Nephron (organoid): Measurements from ENCODE around the gene UBXN4.

Experiments used
- H3K27ac Mint-ChIP-seq, 3 experiments: 2 replicates each; pipeline ENCODE4 v1.8.0; 2020; ENCODE audit warnings: mixed read lengths in 3 of 3, mild to moderate bottlenecking in 2 of 3, moderate library complexity in 1 of 3
- H3K27me3 Mint-ChIP-seq: 2 replicates; pipeline ENCODE4 v1.8.0; 2021; ENCODE audit warnings: low read depth, mild to moderate bottlenecking, moderate library complexity, mixed read lengths
- H3K36me3 Mint-ChIP-seq: 2 replicates; pipeline ENCODE4 v1.8.0; 2020; ENCODE audit warnings: low read depth, mixed read lengths
- H3K4me1 Mint-ChIP-seq: 2 replicates; pipeline ENCODE4 v1.8.0; 2020; ENCODE audit warnings: mixed read lengths
- H3K4me3 Mint-ChIP-seq, 3 experiments: 2 replicates each; pipeline ENCODE4 v1.8.0; 2020; ENCODE audit warnings: mild to moderate bottlenecking in 3 of 3, mixed read lengths in 3 of 3, moderate library complexity in 2 of 3
- H3K9me3 Mint-ChIP-seq: 2 replicates; pipeline ENCODE4 v1.8.0; 2020; ENCODE audit warnings: mixed read lengths
- TF ChIP-seq, protein P1 (sequence below), 3 experiments: fragments of 200-600 bp; sonication (generic); IDR thresholded peaks; one replicate each; pipeline ENCODE4 v1.5.0; 2021; ENCODE audit warnings: antibody characterized with exemption in 3 of 3; ENCODE audit not compliant: unreplicated experiment in 3 of 3

Gene UBXN4

DNA sequence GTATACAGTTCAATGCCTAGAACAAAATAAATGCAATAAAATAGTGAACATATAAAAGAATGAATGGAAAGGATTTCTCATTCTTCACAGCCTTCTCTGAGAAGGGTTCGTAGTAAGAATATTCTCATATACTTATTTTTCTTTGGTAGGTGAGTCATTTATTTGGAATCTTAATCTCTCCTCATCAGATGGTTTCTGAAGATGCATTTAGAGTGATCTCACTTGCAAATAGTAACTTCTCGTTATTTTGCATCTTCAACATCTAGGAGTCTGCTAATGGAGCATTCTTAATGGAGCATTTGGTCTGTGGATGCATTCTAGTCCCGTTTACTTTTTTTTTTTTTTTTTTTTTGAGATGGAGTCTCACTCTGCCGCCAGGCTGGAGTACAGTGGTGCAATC lies 3.9 kb downstream of the UBXN4 start:
- H3K36me3 Mint-ChIP-seq, result peaks cover 52% of the 10 kb centered on the region
- H3K4me1 Mint-ChIP-seq, result peaks cover 15% of the 10 kb centered on the region
- H3K27ac Mint-ChIP-seq, result peak overlapping the region in 1 of 3 experiments; percentile 38
- no peaks in the 10 kb centered on the region for H3K9me3 Mint-ChIP-seq
- H3K27me3 Mint-ChIP-seq, result no peaks in the 10 kb centered on the region
- H3K4me3 Mint-ChIP-seq, result peak overlapping the region in 1 of 3 experiments; percentile 70
- TF ChIP-seq, protein P1, sequence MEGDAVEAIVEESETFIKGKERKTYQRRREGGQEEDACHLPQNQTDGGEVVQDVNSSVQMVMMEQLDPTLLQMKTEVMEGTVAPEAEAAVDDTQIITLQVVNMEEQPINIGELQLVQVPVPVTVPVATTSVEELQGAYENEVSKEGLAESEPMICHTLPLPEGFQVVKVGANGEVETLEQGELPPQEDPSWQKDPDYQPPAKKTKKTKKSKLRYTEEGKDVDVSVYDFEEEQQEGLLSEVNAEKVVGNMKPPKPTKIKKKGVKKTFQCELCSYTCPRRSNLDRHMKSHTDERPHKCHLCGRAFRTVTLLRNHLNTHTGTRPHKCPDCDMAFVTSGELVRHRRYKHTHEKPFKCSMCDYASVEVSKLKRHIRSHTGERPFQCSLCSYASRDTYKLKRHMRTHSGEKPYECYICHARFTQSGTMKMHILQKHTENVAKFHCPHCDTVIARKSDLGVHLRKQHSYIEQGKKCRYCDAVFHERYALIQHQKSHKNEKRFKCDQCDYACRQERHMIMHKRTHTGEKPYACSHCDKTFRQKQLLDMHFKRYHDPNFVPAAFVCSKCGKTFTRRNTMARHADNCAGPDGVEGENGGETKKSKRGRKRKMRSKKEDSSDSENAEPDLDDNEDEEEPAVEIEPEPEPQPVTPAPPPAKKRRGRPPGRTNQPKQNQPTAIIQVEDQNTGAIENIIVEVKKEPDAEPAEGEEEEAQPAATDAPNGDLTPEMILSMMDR (IDR thresholded peaks at IDR 0.05; ENCODE audit: unreplicated experiment in 3 of 3), result no peak

DNA sequence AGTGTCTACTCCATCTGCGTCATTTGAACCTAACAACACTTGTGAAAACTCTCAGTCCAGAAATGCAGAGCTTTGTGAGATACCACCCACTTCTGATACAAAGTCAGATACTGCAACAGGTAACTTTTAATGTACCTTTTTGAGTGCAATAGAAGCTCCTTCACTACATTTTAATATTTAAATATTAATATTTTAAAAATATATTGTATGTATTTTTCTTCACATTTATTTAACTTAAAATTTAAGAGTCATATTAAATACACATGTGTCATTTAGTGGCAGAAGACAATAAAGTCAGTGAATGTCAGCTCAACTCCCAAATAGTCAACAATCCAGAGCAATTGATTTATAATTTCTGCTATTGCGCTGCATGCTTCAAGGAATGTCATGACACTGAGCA lies 13.9 kb downstream of the UBXN4 start:
- H3K27me3 Mint-ChIP-seq, result no peaks in the 10 kb centered on the region
- no peak overlapping the region for H3K27ac Mint-ChIP-seq
- no peaks in the 10 kb centered on the region for H3K4me1 Mint-ChIP-seq
- peaks cover 24% of the 10 kb centered on the region for H3K9me3 Mint-ChIP-seq
- H3K4me3 Mint-ChIP-seq, result no peak overlapping the region
- TF ChIP-seq, protein P1 (IDR thresholded peaks at IDR 0.05; ENCODE audit: unreplicated experiment in 3 of 3), result no peak
- peaks cover 85% of the 10 kb centered on the region for H3K36me3 Mint-ChIP-seq

DNA sequence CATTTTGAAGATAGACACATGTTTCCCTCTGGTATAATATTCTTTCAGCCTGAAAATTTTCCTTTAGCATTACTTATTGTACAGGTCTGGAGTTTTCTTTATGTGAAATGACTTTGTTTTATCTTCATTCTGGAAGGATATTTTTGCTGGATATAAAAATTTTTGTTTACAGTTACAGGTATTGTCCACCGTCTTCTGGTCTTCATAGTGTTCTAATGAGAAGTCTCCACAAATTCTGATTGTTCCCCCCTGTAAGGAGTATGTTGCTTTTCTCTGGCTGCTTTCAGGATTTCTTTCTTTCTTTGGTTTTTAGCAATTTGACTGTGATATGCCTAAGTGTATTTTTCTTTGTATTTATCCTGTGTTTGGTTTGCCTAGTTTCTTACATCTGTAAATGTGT lies 15.0 kb downstream of the UBXN4 start:
- H3K36me3 Mint-ChIP-seq, result peaks cover 86% of the 10 kb centered on the region
- H3K27me3 Mint-ChIP-seq, result no peaks in the 10 kb centered on the region
- TF ChIP-seq, protein P1 (IDR thresholded peaks at IDR 0.05; ENCODE audit: unreplicated experiment in 3 of 3), result no peak
- H3K4me1 Mint-ChIP-seq, result no peaks in the 10 kb centered on the region
- H3K9me3 Mint-ChIP-seq, result peaks cover 24% of the 10 kb centered on the region
- no peak overlapping the region for H3K4me3 Mint-ChIP-seq
- no peak overlapping the region for H3K27ac Mint-ChIP-seq

- Mint-ChIP-seq H3K4me1 (no peaks in the 10 kb centered on the region), H3K36me3 (peaks cover 78% of the 10 kb centered on the region)
These were observed 20.4 kb downstream of the UBXN4 start for GRCh38 chr2:135762022-135762421.

GRCh38 chr2:135762530-135762929 lies 20.9 kb downstream of the UBXN4 start:
- Mint-ChIP-seq H3K9me3 (peaks cover 3% of the 10 kb centered on the region), H3K4me3 (no peak overlapping the region), H3K36me3 (peaks cover 77% of the 10 kb centered on the region), H3K4me1 (no peaks in the 10 kb centered on the region), H3K27me3 (no peaks in the 10 kb centered on the region), H3K27ac (no peak overlapping the region)
- TF ChIP-seq, protein P1 (IDR thresholded peaks at IDR 0.05; ENCODE audit: unreplicated experiment in 3 of 3), result no peak

More at GRCh38 chr2:135762022-135762421, 20.4 kb downstream of the UBXN4 start:
- H3K27ac Mint-ChIP-seq, result no peak overlapping the region
- TF ChIP-seq, protein P1 (IDR thresholded peaks at IDR 0.05; ENCODE audit: unreplicated experiment in 3 of 3), result no peak
- H3K9me3 Mint-ChIP-seq, result peaks cover 3% of the 10 kb centered on the region
- H3K27me3 Mint-ChIP-seq, result no peaks in the 10 kb centered on the region
- H3K4me3 Mint-ChIP-seq, result no peak overlapping the region

GRCh38 chr2:135768863-135769262 lies 27.2 kb downstream of the UBXN4 start:
- Mint-ChIP-seq H3K4me1 (no peaks in the 10 kb centered on the region), H3K9me3 (peaks cover 9% of the 10 kb centered on the region), H3K27ac (no peak overlapping the region), H3K4me3 (no peak overlapping the region), H3K27me3 (no peaks in the 10 kb centered on the region), H3K36me3 (peaks cover 82% of the 10 kb centered on the region)
- TF ChIP-seq, protein P1 (IDR thresholded peaks at IDR 0.05; ENCODE audit: unreplicated experiment in 3 of 3), result no peak
